IPS-18c (cell line): Measurements from ENCODE around the gene PCSK1N.

Source experiments
- H3K4me3 ChIP-seq: 2 replicates; pipeline ENCODE4 v1.7.0; 2013; ENCODE audit warnings: low read depth, mild to moderate bottlenecking, low read length, moderate library complexity; ENCODE audit not compliant: insufficient read depth
- H3K9me3 ChIP-seq: one replicate; pipeline ENCODE4 v1.6.1; 2013; ENCODE audit warnings: mild to moderate bottlenecking, low read length, moderate library complexity; ENCODE audit not compliant: control insufficient read depth, insufficient read depth

Gene PCSK1N

DNA sequence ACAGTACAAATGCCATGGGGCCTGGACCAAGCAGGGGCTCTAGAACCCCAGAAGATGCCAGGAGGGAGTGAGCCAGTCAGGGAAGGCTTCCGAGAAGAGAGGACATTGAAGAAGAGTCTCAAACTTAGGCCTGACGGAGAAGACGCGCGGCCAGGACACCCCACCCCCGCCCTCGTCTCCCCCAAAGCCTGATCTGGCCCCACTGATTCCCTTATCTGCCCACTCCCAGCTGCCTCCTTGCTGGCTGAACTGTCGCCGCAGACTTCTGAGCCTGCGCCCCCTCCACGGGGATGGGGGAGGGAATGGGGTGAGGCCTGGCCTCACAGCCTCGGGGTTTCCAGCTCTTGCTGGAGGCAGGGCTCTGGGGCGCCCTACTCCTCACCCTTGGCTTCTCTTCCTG lies 52.6 kb downstream of the PCSK1N start:
- peaks cover 17% of the 10 kb centered on the region for H3K9me3 ChIP-seq
- H3K4me3 ChIP-seq = no peak overlapping the region

DNA sequence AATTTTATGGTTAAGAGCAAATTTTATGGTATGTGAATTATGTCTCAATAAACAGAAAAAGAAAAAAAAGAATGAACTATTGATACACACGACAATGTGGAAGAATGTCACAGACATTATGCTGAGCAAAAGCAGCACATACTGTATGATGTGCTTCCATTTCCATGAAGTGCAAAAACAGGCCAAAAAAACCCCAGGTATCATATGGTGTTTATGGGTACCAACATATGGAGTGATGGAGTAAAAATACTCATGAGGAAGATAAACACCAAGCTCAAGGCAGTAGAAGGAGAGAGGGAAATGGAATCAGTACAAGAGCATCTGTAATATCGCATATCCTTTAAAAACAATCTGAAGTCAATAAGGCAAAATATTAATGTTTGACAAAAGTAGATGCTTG lies 53.2 kb downstream of the PCSK1N start:
- Histone ChIP-seq H3K9me3 (peaks cover 12% of the 10 kb centered on the region), H3K4me3 (no peak overlapping the region)

DNA sequence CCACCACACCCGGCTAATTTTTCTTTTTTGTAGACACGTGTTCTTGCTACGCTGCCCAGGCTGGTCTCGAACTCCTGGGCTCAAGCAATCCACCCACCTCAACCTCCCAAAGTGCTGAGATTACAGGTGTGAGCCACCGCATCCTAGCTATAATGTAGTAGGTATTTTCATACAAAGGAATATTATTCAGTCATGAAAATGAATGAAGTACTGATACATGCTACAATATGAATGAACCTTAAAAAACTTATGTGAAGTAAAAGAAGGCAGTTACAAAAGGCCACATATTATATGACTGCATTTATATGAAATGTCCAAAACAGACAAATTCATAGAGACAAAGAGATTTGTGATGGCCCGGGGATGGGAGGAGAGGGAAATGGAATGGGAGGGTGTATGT lies 53.7 kb downstream of the PCSK1N start:
- Histone ChIP-seq H3K4me3 (no peak overlapping the region), H3K9me3 (peaks cover 7% of the 10 kb centered on the region)
